Activated CD4-positive, alpha-beta T cell treated with anti-CD3 and anti-CD28 coated beads, Interleukin-2, amount 10 ng/mL, durations not matched to agents 24 days and 14 days (primary cell): Measurements from ENCODE around the gene DIP2C. TPM values are rescaled to one million over a fixed set of nuclear protein-coding genes. Genes with fewer than 3 reads are reported as not detected.

Experiments used
- DNase-seq: peaks from one replicate; pipeline ENCODE4 v3.0.0; 2022
- H3K27ac Mint-ChIP-seq: one replicate; pipeline ENCODE4 v1.8.0; 2022; ENCODE audit warnings: mild to moderate bottlenecking, mixed read lengths
- H3K27me3 Mint-ChIP-seq: one replicate; pipeline ENCODE4 v1.8.0; 2022; ENCODE audit warnings: mixed read lengths
- H3K36me3 Mint-ChIP-seq: one replicate; pipeline ENCODE4 v1.8.0; 2022; ENCODE audit warnings: low read depth, mild to moderate bottlenecking, mixed read lengths
- H3K4me1 Mint-ChIP-seq: one replicate; pipeline ENCODE4 v1.8.0; 2021; ENCODE audit warnings: mixed read lengths
- H3K4me3 Mint-ChIP-seq: one replicate; pipeline ENCODE4 v1.8.0; 2022; ENCODE audit warnings: mild to moderate bottlenecking, moderate library complexity, mixed read lengths
- H3K9me3 Mint-ChIP-seq: one replicate; pipeline ENCODE4 v1.8.0; 2021; ENCODE audit warnings: mixed read lengths
- intact Hi-C: fragments of 100-400 bp; cut with micrococcal nuclease; formaldehyde crosslinking; loops from one replicate; pipeline ENCODE4 v1.15.1; 2023
- total RNA-seq: library from RNA; stranded (reverse); gene quantifications from 2 replicates; pipeline ENCODE4 v1.2.3, GENCODE V29; 2022

The DIP2C gene
- total RNA-seq, 1 donor from 2014 or later: 1.4 TPM

DNA sequence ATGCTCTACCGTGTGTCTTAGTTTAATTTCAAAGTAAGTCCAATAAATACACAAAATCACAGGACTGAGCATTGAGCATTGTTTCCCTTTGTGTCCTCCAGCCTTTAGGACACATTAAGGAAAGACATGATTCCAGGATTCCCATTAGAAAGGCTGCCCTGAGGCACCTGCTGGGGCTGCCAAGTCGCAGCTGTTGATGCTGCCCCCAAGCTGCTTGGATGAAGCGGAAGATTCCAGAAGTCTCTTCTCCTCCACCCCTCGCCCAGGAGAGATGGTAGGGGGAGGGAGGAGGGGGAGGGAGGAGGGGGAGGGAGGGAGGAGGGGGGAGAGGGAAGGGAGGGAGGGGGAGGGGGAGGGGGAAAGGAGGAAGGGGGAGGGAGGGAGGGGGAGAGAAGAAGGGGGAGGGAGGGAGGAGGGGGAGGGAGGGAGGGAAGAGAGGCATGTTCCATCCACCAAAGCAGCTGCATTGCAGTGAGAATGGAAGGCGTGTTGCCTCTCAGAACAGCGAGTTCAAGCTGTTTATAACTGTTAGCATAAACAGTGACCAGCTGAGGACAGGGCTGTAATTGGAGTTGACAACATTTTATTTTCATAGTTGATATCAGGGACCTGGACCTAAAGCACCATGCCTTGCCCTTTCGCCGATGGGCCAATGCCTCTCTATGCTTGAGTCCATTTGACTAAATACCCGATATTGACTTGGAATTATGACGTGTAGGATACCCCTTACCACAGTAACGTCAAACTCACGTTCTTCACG lies 67.3 kb downstream of the DIP2C start:
- Mint-ChIP-seq H3K36me3 (no peaks in the 10 kb centered on the region), H3K4me3 (no peak overlapping the region), H3K27ac (no peak overlapping the region), H3K4me1 (no peaks in the 10 kb centered on the region), H3K27me3 (peaks cover 17% of the 10 kb centered on the region), H3K9me3 (no peaks in the 10 kb centered on the region)
- no peak for DNase-seq
- intact Hi-C loops: no loop called here

DNA sequence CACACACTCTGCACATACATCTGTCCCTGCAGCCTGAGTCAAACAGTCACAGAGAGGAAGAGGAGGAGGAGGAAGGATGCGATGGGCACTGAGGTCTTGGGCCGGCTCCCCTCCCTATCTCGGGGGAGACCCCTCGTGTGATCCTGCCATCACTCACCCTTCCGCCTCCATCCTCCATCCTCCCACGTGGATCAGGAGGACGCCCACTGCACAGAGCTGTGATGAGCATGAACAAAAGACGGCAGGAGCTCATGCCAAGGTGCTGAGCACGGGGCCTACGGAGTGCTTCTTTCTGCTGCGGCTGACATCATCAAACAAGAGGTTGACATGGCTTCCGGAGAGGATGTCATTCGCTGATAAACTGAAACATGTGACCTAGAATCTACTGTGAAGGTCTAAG lies 68.0 kb downstream of the DIP2C start:
- DNase-seq: no peak
- Mint-ChIP-seq H3K27ac (no peak overlapping the region), H3K4me3 (no peak overlapping the region), H3K4me1 (no peaks in the 10 kb centered on the region), H3K9me3 (no peaks in the 10 kb centered on the region), H3K36me3 (no peaks in the 10 kb centered on the region), H3K27me3 (peaks cover 17% of the 10 kb centered on the region)
- intact Hi-C loops: no loop called here

DNA sequence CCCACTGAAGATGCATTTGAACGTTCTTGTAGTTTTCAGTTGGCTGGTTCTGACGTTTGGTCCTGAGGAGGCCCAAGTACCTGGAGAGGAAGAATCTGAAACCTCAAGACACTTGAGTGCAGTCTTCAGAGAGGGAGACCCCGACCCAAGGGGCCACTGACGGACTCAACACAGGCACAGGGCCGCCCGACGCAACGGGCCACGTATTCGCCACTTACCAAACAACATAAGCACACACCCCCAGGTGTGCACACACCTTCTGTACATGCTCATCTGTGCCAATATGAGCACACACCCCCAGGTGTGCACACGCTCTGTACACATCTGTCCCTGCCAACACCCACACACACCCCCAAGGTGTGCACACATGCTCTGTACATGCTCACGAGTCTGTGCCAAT lies 68.5 kb downstream of the DIP2C start:
- Mint-ChIP-seq H3K36me3 (no peaks in the 10 kb centered on the region), H3K27me3 (peaks cover 17% of the 10 kb centered on the region), H3K27ac (no peak overlapping the region), H3K4me1 (no peaks in the 10 kb centered on the region), H3K9me3 (no peaks in the 10 kb centered on the region), H3K4me3 (no peak overlapping the region)
- intact Hi-C loops: no loop called here
- DNase-seq: no peak

DNA sequence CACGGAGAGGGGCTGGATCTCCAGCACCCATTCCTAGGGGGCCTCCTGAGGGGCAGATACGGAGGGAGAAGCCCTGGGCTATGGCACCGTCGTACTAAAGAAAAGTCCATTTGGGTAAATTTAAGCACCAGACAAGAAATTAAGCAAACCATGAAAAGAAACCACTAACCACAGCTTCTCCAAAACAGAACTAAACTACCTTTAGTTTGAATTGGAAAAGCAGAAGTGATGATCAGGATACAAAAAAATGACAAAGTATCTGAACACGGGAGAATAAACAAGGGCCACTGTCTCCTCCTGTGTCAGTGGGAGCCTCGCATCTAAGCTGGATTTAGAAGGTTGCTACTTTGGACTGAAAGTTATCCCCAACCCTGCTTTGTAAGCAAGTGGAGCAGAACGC lies 69.1 kb downstream of the DIP2C start:
- intact Hi-C loops: no loop called here
- no peak overlapping the region for H3K4me3 Mint-ChIP-seq
- no peak overlapping the region for H3K27ac Mint-ChIP-seq
- peaks cover 17% of the 10 kb centered on the region for H3K27me3 Mint-ChIP-seq
- no peaks in the 10 kb centered on the region for H3K36me3 Mint-ChIP-seq
- H3K9me3 Mint-ChIP-seq: no peaks in the 10 kb centered on the region
- DNase-seq: no peak
- H3K4me1 Mint-ChIP-seq: no peaks in the 10 kb centered on the region

DNA sequence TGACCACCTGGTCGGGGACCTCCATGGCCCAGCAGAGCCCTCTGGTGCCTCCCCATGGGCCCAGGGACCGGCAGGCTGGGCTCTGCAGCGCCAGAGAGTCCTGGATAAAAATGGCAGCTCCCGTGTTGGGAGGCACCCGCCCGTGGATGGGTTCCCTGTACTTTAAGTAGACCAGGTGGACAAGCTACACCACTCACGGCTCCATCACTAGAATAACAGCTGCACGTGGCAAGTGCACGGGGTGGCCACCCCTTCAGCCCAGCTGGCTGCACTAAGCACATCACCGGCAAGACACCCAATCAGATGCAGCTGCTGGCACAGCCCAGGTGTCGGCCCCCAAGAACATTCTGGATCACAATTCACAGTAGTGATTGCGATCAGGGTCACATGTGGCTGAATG lies 69.8 kb downstream of the DIP2C start:
- DNase-seq: no peak
- no peaks in the 10 kb centered on the region for H3K9me3 Mint-ChIP-seq
- intact Hi-C loops: no loop called here
- H3K27me3 Mint-ChIP-seq: peaks cover 17% of the 10 kb centered on the region
- no peak overlapping the region for H3K4me3 Mint-ChIP-seq
- no peaks in the 10 kb centered on the region for H3K4me1 Mint-ChIP-seq
- no peak overlapping the region for H3K27ac Mint-ChIP-seq
- H3K36me3 Mint-ChIP-seq: no peaks in the 10 kb centered on the region

DNA sequence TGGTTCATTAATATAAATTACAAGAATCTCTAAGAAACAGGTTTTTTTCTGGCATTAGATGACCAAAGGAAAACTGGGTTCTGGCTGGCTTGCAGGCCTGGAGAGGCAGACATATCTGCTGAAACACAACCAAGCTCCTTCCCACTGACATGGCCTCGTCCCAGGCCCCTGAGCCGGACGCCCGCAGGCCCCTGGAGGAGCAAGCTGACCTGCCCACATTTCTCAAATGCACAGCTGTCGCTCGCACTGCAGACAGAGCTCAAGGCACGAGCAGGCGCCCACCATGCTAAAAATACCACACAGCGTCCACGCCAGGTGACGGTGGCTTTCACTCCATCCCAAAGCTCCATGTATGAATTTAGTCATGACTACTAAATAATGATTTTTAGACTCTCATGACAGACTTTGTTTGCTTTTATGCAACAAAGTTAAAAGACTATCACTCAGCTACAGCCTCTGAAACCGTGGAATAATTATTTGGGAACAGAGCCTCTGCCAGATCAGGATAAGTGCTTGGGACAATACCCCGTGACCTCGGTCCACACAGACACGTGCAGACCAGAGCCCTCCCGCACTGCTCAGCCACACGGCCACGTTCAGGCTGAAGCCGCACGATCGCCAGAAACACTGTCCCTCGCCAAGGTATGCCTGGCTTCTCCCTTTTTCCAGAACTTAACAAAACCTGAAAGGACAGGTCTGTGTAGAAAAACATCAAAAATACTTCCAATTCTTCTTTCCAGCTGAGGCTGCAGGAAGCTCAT lies 71.1 kb downstream of the DIP2C start:
- intact Hi-C loops: no loop called here
- no peaks in the 10 kb centered on the region for H3K9me3 Mint-ChIP-seq
- no peak for DNase-seq

DNA sequence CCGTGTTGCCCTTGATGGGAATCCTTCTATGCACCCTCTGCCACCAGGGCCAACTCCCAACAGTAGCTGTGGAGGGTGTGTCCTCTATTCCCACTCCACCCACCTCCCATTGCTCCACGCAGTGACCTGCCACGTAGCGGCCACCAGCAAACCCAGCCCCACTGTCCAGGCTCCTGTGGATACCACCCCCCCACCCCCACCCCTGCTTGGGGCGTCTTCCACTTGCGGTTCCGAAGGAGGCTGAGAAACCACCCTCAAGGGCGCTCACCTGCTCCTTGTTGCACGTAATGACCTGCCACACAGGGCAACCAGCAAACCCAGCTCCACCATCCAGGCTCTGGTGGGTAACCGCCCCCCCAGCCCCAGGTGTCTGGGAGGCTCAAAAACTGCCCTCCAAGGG lies 72.0 kb downstream of the DIP2C start:
- H3K4me3 Mint-ChIP-seq: no peak overlapping the region
- H3K27ac Mint-ChIP-seq: no peak overlapping the region
- H3K36me3 Mint-ChIP-seq: no peaks in the 10 kb centered on the region
- intact Hi-C loops: no loop called here
- no peaks in the 10 kb centered on the region for H3K4me1 Mint-ChIP-seq
- no peaks in the 10 kb centered on the region for H3K9me3 Mint-ChIP-seq
- no peak for DNase-seq
- H3K27me3 Mint-ChIP-seq: peaks cover 17% of the 10 kb centered on the region

More for the DNA sequence above, 71.1 kb downstream of the DIP2C start:
- Mint-ChIP-seq H3K27ac (no peak overlapping the region), H3K27me3 (peaks cover 17% of the 10 kb centered on the region), H3K36me3 (no peaks in the 10 kb centered on the region), H3K4me3 (no peak overlapping the region), H3K4me1 (no peaks in the 10 kb centered on the region)

DNA sequence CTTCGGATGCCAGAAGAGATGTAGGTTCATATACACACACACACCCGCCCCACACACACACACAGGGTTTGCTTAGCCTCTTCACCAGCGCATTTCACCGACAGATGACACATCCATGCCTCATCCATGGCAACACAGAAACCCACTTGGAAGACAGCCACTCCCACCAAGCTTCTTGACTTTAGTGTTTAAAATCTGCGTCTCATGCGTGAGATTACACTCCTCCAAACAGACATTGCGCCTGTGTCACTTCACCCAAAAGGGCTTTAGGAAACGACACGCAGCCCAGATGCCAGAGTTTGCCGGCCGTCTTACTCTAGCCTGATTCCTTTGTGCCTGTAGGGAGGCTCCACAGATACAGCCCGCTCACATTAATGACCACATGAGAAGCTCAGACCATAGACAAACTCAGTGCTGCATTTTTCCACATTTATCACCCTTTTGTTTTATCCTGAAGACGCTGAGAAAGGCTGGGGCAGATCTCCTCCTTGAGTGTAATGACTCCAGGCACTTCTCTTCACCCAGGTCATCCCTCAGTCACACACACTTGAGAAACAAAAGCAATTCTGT lies 73.8 kb downstream of the DIP2C start:
- intact Hi-C loops: no loop called here
- no peak for DNase-seq
- no peak overlapping the region for H3K27ac Mint-ChIP-seq
- H3K4me3 Mint-ChIP-seq: no peak overlapping the region
- peaks cover 10% of the 10 kb centered on the region for H3K27me3 Mint-ChIP-seq
- H3K36me3 Mint-ChIP-seq: no peaks in the 10 kb centered on the region
- peaks cover 1% of the 10 kb centered on the region for H3K4me1 Mint-ChIP-seq
- H3K9me3 Mint-ChIP-seq: no peaks in the 10 kb centered on the region

DNA sequence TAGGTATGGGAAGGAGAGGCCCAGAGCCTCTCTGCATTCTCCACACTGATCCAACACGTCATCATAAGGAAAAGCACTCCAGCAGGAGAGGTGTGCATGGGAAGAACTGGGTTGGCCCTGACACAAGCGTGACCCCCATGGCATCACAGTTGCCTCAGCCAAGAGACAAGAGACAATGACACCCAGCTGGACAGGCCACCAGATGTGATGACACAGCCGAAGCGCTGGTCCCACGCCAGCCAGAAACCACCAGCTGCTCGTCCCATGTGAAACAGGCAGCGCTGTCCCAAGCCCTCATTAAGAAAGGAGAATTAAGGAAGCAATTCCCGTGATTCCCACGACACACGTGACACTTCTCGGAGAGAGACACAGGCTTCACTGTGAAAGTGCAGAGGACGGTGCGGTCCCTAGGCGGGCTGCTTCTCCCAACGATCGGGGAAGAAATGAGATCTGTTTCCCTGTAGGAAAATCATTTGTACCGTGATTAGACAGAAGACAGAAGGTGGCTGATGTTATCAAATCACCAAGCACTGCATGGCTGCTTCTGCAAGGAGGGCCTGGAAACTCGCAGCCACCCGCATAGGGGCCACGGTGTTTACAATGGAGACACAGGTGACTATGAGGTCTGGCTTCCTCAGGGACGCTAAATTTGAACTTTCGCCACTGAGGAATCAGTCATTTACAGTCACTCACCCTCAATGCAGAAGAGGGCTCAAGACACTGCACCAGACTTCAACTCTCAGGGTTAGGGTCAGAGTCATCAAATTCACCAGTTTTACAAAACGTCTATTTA lies 74.5 kb downstream of the DIP2C start:
- DNase-seq: no peak
- H3K4me1 Mint-ChIP-seq: peaks cover 1% of the 10 kb centered on the region
- no peak overlapping the region for H3K27ac Mint-ChIP-seq
- H3K9me3 Mint-ChIP-seq: no peaks in the 10 kb centered on the region
- no peaks in the 10 kb centered on the region for H3K36me3 Mint-ChIP-seq
- peaks cover 4% of the 10 kb centered on the region for H3K27me3 Mint-ChIP-seq
- H3K4me3 Mint-ChIP-seq: no peak overlapping the region
- intact Hi-C loops: no loop called here

DNA sequence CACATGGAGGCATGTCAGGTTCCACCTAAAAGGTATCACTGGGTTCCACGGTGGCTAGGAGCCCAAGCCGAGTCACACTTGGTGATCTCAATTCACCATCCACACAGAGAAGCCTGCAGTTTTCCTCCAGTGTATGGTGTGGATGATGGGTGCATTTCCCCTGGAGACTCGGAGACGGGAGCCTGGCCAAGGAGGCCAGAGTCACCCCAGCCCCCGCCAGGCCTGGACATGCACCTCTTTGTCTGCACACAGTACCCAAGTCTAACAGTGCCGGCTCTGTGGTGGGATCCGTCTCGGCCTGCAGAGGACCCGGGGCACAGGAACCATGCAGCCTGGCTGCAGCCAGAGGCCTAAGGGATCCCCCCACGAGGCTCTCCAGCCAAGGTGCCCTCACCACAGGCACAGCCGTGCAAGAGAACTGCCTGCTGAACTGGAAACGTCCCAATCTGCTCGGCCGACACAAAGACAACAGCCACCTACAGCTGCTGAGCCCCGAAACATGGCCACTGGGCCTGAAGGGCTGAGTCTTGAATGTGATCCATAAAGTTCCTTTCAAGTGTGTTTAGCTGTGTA lies 75.2 kb downstream of the DIP2C start:
- Mint-ChIP-seq H3K9me3 (no peaks in the 10 kb centered on the region), H3K36me3 (no peaks in the 10 kb centered on the region), H3K4me3 (no peak overlapping the region), H3K4me1 (peaks cover 1% of the 10 kb centered on the region), H3K27me3 (no peaks in the 10 kb centered on the region), H3K27ac (no peak overlapping the region)
- intact Hi-C loops: no loop called here
- DNase-seq: no peak

DNA sequence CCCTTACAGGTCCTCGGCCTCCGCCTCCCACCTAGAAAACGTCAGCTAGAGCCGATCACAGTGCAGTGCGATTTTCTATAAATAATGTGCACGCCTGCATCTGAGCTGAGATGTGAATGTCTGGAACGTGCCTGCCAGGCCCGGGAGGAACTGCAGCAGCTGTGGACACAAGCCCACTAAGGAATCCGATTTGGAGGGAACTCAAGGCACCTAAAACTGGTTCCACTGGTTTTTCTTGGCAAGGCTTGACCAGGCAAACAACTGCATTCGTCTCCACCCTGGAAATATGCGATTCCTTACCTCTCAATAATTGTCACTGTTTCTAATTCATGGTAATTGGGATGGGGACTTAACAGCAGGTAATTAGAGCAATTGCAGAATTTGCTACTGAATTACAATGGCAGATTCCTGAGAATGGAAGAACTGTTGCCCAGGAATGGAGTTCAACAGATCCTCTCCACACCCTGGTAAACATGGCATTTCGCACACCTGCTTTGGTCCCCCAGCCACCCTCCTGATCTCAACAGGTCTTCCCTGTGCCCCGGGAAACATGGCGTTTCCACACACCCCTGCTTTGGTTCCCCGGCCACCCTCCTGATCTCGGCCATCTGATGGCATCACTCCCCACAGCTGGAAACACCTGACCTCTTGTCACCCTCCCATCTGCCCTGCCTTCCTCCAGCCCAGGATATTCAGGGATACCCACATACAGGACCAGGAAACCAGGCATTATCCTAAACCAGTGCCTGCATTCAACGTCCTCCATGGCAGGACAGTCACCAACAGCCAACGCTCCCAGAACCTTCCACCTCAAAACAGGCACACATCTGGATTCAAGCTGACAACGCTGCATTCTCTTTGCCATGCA lies 76.0 kb downstream of the DIP2C start:
- H3K4me3 Mint-ChIP-seq: no peak overlapping the region
- no peaks in the 10 kb centered on the region for H3K9me3 Mint-ChIP-seq
- no peak for DNase-seq
- H3K36me3 Mint-ChIP-seq: no peaks in the 10 kb centered on the region
- no peaks in the 10 kb centered on the region for H3K27me3 Mint-ChIP-seq
- H3K27ac Mint-ChIP-seq: no peak overlapping the region
- H3K4me1 Mint-ChIP-seq: peaks cover 8% of the 10 kb centered on the region
- intact Hi-C loops: no loop called here

DNA sequence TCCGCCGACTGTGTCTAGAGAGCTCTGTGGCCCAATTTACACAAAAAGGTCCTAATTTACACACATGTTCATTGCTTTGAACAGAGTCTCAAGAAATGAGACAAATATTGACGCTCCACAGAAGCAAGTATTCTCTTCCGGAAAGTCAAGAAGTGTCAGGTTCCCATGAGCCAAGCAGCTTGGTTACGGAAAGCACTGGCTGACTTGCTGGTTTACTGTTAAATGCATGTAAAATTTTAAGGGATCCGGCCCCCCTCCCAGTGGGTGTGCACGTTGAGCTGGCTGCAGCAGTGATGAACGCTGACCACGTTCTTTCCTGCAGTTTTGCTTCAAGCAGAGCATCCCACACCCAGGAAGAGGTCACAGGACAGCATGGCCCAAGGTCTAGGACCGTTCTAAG lies 76.8 kb downstream of the DIP2C start:
- Mint-ChIP-seq H3K27ac (no peak overlapping the region), H3K4me1 (peaks cover 8% of the 10 kb centered on the region), H3K9me3 (no peaks in the 10 kb centered on the region), H3K27me3 (no peaks in the 10 kb centered on the region), H3K36me3 (no peaks in the 10 kb centered on the region), H3K4me3 (no peak overlapping the region)
- no peak for DNase-seq
- intact Hi-C loops: no loop called here
